NCI-H345 treated with DMSO at 0.1 percent for 48 hours (cell line): ENCODE results near the gene CELF4.

ENCODE experiments used
- DNase-seq: peaks from one replicate; lab custom pipeline; 2025; ENCODE audit not compliant: unreplicated experiment; lab: John Stamatoyannopoulos, UW

The CELF4 gene

DNA sequence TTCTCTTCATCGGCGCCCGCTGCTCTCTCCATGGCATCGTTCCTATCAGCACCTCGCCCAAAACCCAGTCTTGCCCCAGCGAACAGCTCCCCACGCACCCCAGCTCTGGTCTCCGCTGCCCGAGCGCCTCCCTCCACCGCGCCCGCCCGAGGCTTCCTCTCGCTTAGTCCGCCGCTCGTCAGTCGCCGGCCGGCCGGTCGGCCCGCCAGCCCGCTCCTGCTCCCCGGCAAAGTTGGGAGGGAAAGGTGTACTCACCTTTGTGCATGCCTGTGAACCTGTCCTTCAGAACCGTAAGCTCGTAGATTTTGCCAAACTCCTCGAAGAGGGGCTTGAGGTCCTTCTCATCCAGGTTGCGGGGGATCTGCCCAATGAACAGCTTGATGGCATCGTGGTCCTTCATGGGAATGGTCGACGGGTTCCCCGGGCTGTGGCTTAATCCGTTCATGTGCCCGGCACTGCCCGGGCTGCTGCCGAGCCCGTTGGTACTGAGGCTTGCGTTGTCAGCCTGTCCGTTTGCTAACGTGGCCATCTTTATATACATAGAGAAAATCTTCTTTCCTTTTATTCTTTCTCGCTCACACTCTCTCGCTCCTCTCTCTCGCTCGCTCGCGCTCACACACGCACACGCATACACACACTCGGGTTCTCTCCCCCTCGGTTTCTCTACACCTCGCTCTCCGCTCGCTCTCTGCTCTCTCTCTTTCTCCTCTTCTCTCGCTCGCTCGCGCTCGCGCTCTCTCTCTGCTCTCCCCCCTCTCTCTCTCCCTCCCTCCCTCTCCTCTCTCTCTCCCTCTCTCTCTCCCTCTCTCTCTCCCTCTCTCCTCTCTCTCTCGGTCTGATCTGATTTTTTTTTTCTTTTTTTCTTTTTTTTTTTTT is at the start of gene CELF4:
CELF4 (minus strand) TSS at position 698 of the 876 bp plus-strand sequence.
- peak; percentile 74 for DNase-seq

GRCh38 chr18:37613253-37613565 is 47.6 kb upstream of the CELF4 start:
- no peak for DNase-seq

GRCh38 chr18:37612524-37613252 is 47.1 kb upstream of the CELF4 start:
- DNase-seq = no peak

- no peak for DNase-seq
These were observed 46.1 kb upstream of the CELF4 start for GRCh38 chr18:37611614-37612279.

- DNase-seq = no peak
These were observed 43.3 kb upstream of the CELF4 start for GRCh38 chr18:37608876-37609275.

GRCh38 chr18:37607281-37607680 is 41.7 kb upstream of the CELF4 start:
- DNase-seq = no peak

GRCh38 chr18:37604032-37604431 is 38.4 kb upstream of the CELF4 start:
- no peak for DNase-seq

DNA sequence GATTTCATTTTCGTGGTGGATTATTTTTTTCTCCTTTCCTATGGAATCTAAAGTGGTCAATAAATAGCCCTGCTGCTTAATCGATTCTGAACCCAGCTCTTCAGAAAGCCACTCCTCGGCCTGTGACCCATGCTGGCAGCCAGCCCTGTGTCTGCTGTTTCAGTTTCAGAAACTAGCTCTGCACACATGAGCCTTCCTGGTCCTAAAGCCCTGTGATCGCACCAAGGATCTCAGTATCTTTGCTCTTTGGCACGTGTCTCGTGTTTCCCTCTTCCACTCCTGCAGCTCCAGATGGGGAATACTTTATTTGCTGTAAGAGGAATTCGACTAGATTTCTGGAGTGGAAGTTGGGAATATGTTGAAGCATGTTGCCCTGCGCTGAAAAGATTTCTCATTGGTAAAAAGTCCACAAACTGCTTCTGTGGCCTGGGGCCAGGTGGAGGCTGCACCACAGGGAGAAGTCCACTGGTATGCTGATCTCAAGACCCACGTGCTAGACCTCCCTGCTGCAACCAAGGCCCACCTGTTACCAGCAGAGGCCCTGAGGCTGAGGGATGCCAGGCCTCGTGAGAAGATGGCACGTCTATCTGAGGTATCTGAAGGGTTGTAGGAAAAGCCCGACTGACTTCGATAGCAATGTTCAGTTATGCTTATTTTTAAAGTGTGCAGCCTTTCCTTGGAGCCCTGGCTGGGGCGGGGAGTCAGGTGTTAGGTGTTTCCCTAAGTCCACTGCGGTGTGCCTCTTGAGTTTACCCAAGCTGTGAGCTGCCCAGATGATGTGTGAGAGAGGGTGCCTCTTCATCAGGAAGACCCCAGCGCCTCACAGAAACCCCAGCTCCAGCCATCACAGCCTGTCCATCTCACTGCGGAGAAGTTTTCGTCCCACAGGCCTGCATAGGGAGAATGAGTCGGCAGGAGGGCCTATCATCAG is 33.6 kb upstream of the CELF4 start:
- no peak for DNase-seq

DNA sequence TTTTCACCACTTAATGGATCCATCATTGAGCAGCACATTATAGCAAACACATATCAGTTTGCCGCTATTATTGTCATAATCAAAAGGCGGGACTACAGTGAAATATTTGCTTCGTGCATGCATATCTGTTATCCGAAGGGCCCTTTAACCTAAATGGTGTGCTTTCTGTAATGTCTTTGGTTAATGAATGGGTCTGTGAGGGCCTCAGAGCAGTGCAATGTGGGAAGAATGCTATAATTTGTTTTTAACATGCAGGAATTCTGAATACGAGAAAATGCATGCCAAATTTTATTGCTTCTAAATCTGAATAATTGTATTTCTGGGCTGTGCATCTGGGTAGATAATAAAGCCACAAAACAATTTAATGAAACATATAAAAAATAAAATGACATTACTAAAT is 32.8 kb upstream of the CELF4 start:
- no peak for DNase-seq

GRCh38 chr18:37590346-37590745 is 24.7 kb upstream of the CELF4 start:
- no peak for DNase-seq

GRCh38 chr18:37588289-37588688 is 22.7 kb upstream of the CELF4 start:
- DNase-seq = no peak

- DNase-seq = no peak
These were observed 21.1 kb upstream of the CELF4 start for GRCh38 chr18:37586656-37587225.

- no peak for DNase-seq
These were observed 19.5 kb upstream of the CELF4 start for GRCh38 chr18:37584952-37585695.

DNA sequence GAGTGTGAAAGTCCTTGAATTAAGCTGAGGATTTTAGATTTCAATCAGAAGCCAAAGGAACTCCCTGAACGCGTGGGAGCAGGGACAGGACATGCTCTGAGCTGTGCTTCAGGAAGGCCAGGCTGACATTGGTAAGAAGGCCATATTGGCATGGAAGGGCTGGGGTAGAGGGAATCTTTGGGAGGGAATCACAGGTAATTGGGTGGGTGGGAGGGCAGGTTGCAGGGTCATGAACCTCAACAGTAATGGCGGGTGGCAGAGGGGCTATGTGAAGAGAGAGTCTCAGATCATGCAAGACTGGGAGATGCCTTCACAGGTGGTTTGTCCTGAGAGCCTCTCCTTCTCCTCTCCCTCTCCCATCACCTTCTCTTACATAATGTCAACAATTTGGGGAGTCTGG is 18.6 kb upstream of the CELF4 start:
- DNase-seq = no peak

DNA sequence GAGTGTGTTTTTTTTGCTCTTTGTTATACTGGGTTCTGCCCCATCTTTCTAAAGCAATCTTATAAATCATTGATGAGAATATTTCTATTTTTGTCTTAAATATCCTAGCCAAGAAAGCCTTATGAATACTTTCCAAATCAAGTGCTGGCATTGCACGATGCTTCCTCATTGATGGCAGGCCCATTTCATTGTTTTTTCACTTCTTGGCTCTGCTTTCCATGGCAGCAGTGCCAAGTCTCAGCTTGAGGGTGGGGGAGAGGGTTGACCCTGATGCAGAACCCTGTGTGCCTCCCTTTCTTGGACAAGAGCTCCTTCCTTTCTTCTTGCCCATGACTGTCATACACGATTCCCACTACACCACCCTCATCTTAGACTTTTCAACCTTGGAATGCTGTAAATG is 16.7 kb upstream of the CELF4 start:
- no peak for DNase-seq

DNA sequence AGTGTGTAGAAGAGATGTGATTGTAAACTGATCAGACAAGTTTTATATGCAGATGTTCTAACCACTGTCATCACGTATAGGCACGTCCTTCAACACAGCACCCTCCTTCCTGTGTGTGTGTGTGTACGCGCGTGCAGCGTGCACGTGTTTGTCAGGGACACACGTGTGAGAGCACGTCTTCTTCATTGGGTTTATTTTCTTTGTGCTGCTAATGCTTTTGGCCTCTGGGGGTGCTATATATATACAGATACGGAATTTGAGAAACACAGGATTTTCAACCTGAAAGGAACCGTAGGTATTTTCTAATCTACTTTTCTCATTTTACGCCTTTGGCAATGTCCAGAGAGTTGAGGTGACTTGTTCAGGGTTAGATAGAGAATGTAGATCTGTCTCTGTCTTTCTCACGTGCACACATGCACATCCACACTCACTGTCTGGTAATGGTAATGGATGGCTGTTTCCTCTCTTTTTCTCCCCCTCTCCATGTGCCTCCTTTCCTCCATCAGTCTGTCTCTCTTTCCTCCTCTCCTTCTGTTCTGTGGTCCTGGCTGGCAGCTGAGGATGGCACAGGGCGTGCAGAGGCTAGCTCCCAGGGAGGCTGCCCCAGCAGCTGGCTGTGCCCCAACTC is 13.4 kb upstream of the CELF4 start:
- no peak for DNase-seq

DNA sequence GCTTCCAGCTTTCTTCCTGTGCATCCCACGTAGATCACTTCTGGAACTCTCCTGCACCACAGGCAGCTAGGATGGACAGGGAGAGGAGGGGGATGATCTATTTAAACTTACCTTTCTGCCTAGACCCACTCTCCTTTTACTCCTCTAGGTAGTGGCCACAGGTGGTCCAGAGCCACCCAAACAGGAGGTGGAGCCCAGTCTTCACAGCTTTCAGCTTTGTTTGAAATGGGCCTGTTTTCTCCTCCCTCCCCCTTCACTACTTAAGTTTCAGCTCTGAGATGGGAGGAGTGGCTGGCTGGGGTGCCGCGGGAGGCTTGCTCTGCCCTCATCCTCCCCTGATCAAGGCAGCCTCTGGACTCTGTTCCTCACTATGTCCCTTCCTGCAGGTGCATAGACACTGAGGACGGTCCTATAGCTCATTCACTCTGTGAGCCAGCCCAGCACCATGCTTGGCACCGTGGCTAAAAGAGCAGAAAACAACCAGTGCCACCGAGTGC is 12.6 kb upstream of the CELF4 start:
- no peak for DNase-seq

GRCh38 chr18:37577051-37577611 is 11.5 kb upstream of the CELF4 start:
- DNase-seq = no peak

GRCh38 chr18:37575646-37576045 is 10.0 kb upstream of the CELF4 start:
- no peak for DNase-seq
